Measurements from ENCODE around the gene PCDHGB2.
"Not testable (repeated sequence)": the region's sequence is repeated elsewhere in the genome, so short reads cannot be mapped to it uniquely, and the experiment has no call there.

PCDHGB2 gene

DNA sequence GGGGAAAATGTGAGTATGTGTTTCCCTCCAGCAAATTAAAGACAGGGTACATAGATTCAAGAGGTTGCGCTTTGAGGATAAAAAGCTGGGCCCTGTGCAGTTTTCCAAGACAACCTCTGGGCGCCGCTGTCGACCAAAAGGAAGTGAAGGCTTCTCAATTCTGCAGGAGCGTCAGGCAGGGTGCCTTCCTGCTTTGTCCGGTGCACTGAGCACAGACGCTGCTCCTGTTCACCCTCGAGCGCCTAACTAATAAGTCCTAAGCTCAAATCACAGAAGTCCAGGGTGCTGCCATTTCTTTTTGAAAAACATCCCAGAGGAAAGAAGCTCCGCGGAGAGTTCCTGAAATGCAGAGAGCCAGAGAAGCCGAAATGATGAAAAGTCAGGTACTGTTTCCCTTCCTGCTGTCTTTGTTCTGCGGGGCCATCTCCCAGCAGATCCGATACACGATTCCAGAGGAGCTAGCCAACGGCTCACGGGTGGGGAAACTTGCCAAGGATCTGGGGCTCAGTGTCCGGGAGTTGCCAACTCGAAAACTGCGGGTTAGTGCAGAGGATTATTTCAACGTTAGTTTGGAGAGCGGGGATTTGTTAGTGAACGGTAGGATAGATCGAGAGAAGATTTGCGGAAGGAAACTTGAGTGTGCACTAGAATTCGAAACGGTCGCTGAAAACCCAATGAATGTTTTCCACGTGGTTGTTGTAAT lies 9.7 kb upstream of the PCDHGB2 start, which contains the start of gene PCDHGB1:
Gene PCDHGB1, plus strand, starts transcription at position 183 of the 703 bp plus-strand sequence. Its CDS starts 162 bp downstream, at position 345.
- DNase-seq (ENCODE audit: low read depth): no peak

DNA sequence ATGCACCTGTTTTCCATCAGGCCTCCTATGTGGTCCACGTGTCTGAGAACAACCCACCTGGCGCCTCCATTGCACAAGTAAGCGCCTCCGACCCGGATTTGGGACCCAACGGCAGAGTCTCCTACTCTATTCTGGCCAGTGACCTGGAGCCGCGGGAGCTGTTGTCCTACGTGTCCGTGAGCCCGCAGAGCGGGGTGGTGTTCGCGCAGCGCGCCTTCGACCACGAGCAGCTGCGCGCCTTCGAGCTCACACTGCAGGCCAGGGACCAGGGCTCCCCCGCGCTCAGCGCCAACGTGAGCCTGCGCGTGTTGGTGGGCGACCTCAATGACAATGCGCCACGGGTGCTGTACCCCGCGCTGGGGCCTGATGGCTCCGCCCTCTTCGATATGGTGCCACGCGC lies 8.2 kb upstream of the PCDHGB2 start:
- DNase-seq (ENCODE audit: low read depth): no peak

DNA sequence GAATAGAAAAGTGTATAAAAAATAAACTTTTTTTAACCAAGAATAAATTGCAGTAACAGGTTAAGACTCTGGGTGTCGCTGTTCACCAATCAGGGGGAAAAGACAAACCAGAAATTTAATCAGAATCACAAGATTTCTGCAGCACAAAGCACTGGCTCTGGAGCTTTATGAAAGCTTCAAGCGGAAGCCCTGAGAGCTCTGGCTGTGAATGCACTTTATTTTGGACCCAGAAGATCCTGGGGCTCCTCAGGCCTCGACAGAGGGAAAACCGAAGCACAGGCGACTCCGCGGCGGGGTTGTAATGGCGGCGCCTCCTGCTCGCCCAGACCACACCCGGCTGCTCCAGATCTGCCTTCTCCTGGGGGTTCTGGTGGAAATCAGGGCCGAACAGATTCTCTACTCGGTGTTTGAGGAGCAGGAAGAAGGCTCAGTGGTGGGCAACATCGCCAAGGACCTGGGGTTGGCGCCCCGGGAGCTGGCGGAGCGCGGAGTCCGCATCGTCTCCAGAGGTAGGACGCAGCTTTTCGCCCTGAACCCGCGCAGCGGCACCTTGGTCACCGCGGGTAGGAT lies 4.8 kb upstream of the PCDHGB2 start, which contains the start of gene PCDHGA4:
Gene PCDHGA4, plus strand, starts transcription at position 122 of the 570 bp plus-strand sequence. Its CDS starts 87 bp downstream, at position 209.
- DNase-seq (ENCODE audit: low read depth): no peak

DNA sequence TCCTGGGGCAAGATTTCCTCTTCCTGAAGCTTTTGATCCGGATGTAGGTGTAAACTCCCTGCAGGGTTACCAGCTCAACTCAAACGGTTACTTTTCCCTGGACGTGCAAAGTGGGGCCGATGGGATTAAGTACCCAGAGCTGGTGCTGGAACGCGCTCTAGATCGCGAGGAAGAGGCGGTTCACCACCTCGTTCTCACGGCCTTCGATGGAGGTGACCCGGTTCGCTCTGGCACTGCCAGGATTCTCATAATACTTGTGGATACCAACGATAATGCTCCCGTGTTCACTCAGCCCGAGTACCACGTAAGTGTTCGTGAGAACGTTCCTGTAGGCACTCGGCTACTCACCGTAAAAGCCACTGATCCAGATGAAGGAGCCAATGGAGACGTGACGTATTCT lies 4.2 kb upstream of the PCDHGB2 start:
- no peak for DNase-seq (ENCODE audit: low read depth)

DNA sequence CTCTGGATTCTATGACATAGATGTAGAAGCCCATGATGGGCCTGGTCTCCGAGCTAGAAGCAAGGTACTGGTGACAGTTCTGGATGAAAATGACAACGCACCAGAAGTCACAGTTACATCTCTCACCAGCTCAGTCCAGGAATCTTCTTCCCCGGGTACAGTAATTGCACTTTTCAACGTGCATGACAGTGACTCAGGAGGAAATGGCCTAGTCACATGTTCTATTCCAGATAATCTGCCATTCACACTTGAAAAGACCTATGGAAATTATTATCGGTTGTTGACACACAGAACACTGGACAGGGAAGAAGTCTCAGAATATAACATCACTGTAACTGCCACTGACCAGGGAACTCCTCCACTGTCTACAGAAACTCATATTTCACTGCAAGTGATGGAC lies 3.7 kb upstream of the PCDHGB2 start:
- no peak for DNase-seq (ENCODE audit: low read depth)

DNA sequence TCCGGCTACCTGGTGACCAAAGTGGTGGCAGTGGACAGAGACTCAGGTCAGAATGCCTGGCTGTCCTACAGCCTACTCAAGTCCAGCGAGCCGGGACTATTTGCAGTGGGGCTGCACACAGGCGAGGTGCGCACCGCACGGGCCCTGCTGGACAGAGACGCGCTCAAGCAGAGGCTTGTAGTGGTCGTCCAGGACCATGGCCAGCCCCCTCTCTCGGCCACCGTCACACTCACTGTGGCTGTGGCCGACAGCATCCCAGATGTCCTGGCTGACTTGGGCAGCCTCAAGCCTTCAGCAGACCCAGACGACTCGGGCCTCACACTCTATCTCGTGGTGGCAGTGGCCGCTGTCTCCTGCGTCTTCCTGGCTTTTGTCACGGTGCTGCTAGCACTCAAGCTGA lies 2.8 kb upstream of the PCDHGB2 start:
- DNase-seq (ENCODE audit: low read depth): no peak

DNA sequence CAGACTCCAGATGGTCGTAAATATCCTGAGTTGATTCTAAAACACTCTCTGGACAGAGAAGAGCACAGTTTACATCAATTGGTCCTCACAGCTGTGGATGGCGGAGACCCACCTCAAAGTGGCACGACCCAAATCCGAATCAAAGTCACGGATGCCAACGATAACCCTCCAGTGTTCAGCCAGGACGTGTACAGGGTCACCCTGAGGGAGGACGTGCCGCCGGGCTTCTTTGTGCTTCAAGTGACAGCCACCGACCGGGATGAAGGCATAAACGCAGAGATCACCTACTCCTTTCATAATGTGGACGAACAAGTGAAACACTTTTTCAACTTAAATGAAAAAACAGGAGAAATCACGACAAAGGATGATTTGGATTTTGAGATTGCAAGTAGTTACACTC lies 891 bp downstream of the PCDHGB2 start:
- DNase-seq (ENCODE audit: low read depth): no peak

DNA sequence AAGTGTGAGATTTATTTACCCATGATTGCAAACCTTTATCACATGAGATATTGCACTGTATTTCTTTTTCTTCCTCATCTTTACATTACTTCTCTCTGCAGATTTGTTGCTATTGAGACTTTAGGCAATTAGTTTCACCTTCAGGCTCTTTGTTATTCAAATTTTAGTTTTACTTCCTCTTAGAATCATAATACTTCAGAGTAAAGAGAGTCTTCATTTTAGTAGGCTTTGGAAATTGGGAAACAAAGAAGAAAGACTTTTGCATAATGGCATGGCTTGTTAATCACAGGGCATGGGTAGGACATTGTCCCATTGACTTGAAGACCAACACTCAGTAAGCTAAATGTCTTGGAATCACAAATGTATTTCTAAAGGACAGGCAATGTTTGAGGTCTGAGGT lies 2.9 kb downstream of the PCDHGB2 start:
- DNase-seq (ENCODE audit: low read depth): no peak

DNA sequence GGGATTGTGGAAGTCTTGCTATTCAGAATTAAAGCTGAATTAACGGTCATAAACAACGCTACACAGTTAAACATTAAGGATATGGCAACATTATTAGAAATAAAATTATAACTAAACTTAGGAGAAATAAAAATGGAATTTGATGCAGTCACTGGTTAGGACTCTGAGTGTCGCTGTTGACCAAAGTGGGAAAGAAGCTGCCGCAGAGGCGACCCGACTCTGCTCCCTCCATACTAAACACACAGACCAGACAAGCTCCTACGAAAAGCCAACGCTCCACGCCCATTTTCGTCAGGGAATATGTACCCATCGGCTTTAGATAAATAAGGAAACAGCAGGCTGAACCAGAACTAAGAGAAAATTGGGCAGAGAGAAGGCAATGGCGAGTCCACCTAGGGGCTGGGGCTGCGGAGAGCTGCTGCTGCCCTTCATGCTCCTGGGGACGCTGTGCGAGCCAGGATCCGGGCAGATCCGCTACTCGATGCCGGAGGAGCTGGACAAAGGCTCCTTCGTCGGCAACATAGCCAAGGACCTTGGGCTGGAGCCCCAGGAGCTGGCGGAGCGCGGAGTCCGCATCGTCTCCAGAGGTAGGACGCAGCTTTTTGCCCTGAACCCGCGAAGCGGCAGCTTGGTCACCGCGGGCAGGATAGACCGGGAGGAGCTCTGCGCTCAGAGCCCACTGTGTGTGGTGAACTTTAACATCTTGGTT lies 4.3 kb downstream of the PCDHGB2 start, which contains the start of gene PCDHGA5:
Gene PCDHGA5, plus strand, starts transcription at position 211 of the 709 bp plus-strand sequence. Its CDS starts 169 bp downstream, at position 380.
- DNase-seq (ENCODE audit: low read depth): no peak

DNA sequence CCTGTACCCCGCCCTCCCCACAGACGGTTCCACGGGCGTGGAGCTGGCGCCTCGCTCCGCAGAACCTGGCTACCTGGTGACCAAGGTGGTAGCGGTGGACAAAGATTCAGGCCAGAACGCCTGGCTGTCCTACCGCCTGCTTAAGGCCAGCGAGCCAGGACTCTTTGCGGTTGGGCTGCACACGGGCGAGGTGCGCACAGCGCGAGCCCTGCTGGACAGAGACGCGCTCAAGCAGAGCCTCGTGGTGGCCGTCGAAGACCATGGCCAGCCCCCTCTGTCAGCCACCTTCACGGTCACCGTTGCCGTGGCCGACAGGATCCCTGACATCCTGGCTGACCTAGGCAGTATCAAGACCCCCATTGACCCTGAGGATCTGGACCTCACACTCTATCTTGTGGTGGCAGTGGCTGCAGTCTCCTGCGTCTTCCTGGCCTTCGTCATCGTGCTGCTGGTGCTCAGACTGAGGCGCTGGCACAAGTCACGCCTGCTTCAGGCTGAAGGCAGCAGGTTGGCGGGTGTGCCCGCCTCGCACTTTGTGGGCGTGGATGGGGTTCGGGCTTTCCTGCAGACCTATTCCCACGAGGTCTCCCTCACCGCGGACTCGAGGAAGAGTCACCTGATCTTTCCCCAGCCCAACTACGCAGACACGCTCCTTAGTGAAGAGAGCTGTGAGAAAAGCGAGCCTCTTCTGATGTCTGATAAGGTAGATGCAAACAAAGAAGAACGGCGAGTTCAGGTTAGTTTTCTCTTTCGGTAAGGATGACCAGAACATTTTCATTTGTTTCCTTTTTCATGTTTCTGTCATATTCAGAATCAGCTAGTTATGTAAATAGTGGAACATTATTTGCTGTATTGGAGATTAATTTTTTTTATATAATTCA lies 6.5 kb downstream of the PCDHGB2 start:
- DNase-seq (ENCODE audit: low read depth): no peak

DNA sequence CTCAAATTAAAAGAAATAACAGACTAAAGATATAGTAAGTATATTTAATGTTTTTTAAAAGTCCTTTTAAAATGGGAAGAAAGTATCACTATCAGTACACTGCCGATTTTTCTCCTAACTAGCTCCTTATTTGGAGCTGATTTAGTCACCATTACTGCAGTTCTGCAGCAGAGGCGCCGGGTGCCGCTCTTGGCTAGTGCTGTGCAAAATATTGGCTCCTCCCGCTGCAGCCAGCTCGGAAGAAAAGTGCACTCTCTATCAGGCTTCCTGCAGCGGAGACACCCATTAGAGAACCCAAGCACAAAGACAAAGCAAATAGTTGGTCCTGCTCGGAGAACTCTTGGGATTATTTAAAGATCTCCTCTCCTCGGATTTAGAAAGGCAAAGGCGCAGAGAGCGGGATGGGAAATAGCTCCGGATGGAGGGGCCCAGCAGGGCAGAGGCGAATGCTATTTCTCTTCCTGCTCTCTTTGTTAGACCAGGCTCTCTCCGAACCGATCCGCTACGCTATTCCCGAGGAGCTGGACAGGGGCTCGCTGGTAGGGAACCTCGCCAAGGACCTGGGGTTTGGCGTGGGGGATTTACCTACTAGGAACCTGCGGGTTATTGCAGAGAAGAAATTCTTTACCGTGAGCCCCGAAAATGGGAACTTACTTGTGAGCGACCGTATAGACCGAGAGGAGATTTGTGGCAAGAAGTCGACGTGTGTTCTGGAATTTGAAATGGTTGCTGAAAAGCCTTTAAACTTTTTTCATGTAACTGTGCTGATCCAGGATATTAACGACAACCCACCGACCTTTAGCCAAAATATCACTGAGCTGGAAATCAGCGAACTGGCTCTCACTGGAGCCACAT lies 10.4 kb downstream of the PCDHGB2 start, which contains the start of gene PCDHGB3:
Gene PCDHGB3, plus strand, starts transcription at position 249 of the 855 bp plus-strand sequence. Its CDS starts 153 bp downstream, at position 402.
- DNase-seq (ENCODE audit: low read depth): no peak

DNA sequence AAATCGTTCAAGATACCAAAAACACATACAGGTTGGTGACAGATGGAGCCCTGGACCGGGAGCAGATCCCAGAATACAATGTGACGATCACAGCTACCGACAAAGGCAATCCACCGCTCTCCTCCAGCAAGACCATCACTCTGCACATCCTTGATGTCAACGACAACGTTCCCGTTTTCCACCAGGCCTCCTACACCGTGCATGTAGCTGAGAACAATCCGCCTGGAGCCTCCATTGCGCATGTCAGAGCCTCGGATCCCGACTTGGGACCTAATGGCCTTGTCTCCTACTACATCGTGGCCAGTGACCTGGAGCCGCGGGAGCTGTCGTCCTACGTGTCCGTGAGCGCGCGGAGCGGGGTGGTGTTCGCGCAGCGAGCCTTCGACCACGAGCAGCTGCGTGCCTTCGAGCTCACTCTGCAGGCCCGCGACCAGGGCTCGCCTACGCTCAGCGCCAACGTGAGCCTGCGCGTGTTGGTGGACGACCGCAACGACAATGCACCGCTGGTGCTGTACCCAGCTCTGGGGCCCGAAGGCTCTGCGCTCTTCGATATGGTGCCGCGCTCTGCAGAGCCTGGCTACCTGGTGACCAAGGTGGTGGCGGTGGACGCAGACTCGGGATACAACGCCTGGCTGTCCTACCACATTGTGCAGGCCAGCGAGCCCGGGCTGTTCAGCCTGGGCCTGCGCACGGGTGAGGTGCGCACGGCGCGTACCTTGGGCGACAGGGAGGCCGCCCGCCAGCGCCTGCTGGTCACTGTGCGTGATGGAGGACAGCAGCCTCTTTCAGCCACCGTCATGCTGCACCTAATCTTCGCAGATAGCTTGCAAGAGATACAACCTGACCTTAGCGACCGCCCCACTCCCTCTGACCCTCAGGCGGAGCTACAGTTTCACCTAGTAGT lies 12.0 kb downstream of the PCDHGB2 start:
- DNase-seq (ENCODE audit: low read depth): no peak

DNA sequence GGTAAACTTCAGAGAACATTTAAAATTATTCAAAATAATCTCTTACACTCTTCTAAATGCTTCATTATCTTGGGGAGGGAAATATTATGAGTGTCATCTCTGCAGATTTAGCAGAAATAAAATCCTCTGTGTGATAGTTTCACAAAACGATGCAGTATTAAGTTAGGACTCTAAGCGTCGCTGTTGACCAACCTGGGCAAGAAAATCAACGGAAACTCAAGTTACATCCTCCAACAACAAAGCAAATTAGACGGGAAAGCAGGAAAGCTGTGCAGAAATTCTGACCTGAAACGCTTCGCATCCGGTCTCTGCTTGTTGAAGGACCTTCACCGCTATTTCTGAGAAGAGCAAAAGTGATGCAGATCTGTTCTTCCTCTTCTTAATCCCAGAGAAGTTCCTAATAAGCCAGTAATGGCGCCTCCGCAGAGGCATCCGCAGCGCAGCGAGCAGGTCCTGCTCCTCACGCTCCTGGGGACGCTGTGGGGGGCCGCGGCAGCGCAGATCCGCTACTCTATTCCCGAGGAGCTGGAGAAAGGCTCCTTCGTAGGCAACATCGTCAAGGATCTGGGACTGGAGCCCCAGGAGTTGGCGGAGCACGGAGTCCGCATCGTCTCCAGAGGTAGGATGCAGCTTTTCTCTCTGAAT lies 14.0 kb downstream of the PCDHGB2 start, which contains the start of gene PCDHGA6:
Gene PCDHGA6, plus strand, starts transcription at position 219 of the 645 bp plus-strand sequence. Its CDS starts 193 bp downstream, at position 412.
- no peak for DNase-seq (ENCODE audit: low read depth)

DNA sequence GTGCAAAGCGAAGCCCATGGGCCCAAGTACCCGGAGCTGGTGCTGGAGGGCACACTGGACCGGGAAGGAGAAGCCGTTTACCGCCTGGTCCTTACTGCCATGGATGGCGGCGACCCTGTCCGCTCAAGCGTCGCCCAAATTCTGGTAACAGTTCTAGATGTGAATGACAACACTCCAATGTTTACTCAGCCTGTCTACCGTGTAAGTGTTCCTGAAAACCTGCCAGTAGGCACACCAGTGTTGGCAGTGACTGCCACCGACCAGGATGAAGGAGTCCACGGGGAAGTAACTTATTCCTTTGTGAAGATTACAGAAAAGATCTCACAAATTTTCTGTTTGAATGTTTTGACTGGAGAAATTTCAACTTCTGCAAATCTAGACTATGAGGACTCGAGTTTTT lies 14.8 kb downstream of the PCDHGB2 start:
- no peak for DNase-seq (ENCODE audit: low read depth)

DNA sequence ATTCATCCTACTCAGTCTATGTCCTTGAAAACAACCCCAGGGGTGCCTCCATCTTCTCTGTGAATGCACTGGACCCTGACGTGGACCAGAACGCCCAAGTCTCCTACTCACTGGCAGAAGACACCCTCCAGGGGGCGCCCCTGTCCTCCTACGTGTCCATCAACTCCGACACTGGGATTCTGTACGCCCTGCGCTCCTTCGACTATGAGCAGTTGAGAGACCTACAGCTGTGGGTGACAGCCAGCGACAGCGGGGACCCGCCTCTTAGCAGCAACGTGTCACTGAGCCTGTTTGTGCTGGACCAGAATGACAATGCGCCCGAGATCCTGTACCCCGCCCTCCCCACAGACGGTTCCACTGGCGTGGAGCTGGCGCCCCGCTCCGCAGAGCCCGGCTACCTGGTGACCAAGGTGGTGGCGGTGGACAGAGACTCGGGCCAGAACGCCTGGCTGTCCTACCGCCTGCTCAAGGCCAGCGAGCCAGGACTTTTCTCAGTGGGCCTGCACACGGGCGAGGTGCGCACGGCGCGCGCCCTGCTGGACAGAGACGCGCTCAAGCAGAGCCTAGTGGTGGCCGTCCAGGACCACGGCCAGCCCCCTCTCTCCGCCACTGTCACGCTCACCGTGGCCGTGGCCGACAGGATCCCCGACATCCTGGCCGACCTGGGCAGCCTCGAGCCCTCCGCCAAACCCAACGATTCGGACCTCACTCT lies 15.8 kb downstream of the PCDHGB2 start:
- not testable (repeated sequence) for DNase-seq (ENCODE audit: low read depth)

DNA sequence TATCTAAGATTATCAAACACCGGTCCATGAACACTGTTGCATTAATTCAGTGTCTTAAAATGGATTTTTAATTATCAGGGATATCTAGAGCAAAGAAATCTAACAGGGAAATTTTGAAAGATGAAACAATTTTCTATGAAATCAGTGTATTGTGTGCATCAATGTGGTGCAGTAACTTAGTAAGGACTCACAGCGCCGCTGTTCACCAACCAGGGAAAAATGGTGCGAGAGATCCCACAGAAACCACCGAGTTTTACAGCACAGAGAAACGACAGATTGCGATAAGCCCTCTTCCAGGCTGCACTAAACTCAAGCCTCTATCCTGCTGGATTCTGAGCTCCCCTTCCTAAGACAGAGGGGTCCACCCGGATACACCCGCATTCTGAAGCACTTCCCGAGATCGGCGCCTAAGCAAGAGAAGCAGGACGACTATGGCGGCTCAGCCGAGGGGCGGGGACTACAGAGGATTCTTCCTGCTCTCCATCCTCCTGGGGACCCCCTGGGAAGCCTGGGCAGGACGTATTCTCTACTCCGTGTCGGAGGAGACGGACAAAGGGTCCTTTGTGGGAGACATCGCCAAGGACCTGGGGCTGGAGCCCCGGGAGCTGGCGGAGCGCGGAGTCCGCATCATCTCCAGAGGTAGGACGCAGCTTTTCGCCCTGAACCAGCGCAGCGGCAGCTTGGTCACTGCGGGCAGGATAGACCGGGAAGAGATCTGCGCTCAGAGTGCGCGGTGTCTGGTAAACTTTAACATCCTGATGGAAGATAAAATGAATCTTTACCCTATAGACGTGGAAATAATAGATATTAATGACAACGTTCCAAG lies 22.9 kb downstream of the PCDHGB2 start, which contains the start of gene PCDHGA7:
Gene PCDHGA7, plus strand, starts transcription at position 274 of the 826 bp plus-strand sequence. Its CDS starts 158 bp downstream, at position 432.
- DNase-seq (ENCODE audit: low read depth): no peak

DNA sequence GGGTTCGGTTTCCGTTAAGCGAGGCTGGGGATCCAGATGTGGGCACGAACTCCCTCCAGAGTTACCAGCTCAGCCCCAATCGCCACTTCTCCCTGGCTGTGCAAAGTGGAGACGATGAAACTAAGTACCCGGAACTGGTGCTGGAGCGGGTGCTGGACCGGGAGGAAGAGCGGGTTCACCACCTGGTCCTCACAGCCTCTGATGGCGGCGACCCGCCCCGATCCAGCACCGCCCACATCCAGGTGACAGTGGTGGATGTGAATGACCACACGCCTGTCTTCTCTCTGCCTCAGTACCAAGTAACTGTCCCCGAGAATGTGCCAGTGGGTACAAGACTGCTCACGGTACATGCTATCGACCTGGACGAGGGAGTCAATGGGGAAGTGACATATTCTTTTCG lies 23.6 kb downstream of the PCDHGB2 start:
- DNase-seq (ENCODE audit: low read depth): no peak

All from stimulated activated CD8-positive, alpha-beta memory T cell treated with anti-CD3 and anti-CD28 coated beads, Interleukin-12 subunit alpha, Interleukin-12 subunit beta, amount 100 ng/mL, for 1 hour (primary cell).